Measurements from ENCODE around the gene PLA2G4C. TPM values are rescaled to one million over a fixed set of nuclear protein-coding genes. Genes with fewer than 3 reads are reported as not detected.

Gene PLA2G4C
- total RNA-seq, 4 donors from 2014 or later = 3.8 to 15.6 (median 9.7) TPM

- Histone ChIP-seq H3K27ac (no peak overlapping the region), H3K36me3 (no peaks in the 10 kb centered on the region), H3K4me3 (no peak overlapping the region), H3K4me1 (no peaks in the 10 kb centered on the region), H3K9me3 (no peaks in the 10 kb centered on the region), H3K27me3 (peaks cover 36% of the 10 kb centered on the region)
- WGBS, 2 donors (ENCODE audit: low coverage in 1 of 2) = 63 to 77% methylated on average over 7 of the region's 7 CpGs
- no peak for TF ChIP-seq CTCF (IDR thresholded peaks at IDR 0.05)
- TF ChIP-seq POLR2A (IDR thresholded peaks at IDR 0.05) = no peak
- TF ChIP-seq POLR2AphosphoS5 (IDR thresholded peaks at IDR 0.05) = no peak
- TF ChIP-seq EP300 (IDR thresholded peaks at IDR 0.05) = no peak
- ATAC-seq = no peak
Measured at GRCh38 chr19:48029431-48029830, 81.2 kb downstream of the PLA2G4C start.

- Histone ChIP-seq H3K9me3 (no peaks in the 10 kb centered on the region), H3K4me1 (no peaks in the 10 kb centered on the region), H3K27ac (no peak overlapping the region), H3K27me3 (peaks cover 42% of the 10 kb centered on the region), H3K36me3 (no peaks in the 10 kb centered on the region), H3K4me3 (no peak overlapping the region)
- no peak for TF ChIP-seq POLR2A (IDR thresholded peaks at IDR 0.05)
- no peak for TF ChIP-seq EP300 (IDR thresholded peaks at IDR 0.05)
- no peak for TF ChIP-seq POLR2AphosphoS5 (IDR thresholded peaks at IDR 0.05)
- TF ChIP-seq CTCF (IDR thresholded peaks at IDR 0.05) = no peak
- ATAC-seq = no peak
- 74 to 100% methylated on average over 1 to 3 of the region's 3 CpGs for WGBS, 2 donors (ENCODE audit: low coverage in 1 of 2)
Measured at GRCh38 chr19:48025480-48025879, 85.1 kb downstream of the PLA2G4C start.

- Histone ChIP-seq H3K27me3 (peaks cover 43% of the 10 kb centered on the region), H3K27ac (no peak overlapping the region), H3K4me1 (no peaks in the 10 kb centered on the region), H3K4me3 (no peak overlapping the region), H3K36me3 (no peaks in the 10 kb centered on the region), H3K9me3 (no peaks in the 10 kb centered on the region)
- ATAC-seq = no peak
- WGBS, 2 donors (ENCODE audit: low coverage in 1 of 2) = 76 to 93% methylated on average over 3 of the region's 3 CpGs
- TF ChIP-seq CTCF (IDR thresholded peaks at IDR 0.05) (no peak), EP300 (IDR thresholded peaks at IDR 0.05) (no peak), POLR2AphosphoS5 (IDR thresholded peaks at IDR 0.05) (no peak), POLR2A (IDR thresholded peaks at IDR 0.05) (no peak)
Measured at GRCh38 chr19:48023518-48023917, 87.1 kb downstream of the PLA2G4C start.

DNA sequence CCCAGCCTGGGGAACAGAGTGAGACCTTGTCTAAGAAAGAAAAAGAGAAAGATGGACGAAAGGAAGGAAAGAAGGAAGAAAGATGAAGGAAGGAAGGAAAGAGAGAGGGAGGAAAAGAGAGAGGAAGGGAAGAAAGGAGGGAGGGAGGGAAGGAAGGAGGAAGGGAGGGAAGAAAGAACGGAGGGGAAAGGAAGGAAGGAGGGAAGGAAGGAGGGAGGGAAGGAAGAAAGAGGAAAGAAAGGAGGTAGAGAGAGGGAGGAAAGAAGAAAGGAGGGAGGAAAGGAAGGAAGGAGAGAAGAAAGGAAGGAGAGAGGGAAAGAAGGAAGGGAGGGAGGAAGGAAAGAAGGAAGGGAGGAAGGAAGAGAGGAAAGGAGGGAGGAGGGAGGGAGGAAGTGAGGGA, 87.6 kb downstream of the PLA2G4C start:
- no peak for ATAC-seq
- Histone ChIP-seq H3K4me3 (no peak overlapping the region), H3K9me3 (no peaks in the 10 kb centered on the region), H3K27ac (no peak overlapping the region), H3K36me3 (no peaks in the 10 kb centered on the region), H3K27me3 (peaks cover 43% of the 10 kb centered on the region), H3K4me1 (no peaks in the 10 kb centered on the region)
- WGBS, 2 donors (ENCODE audit: low coverage in 1 of 2) = 56 to 61% methylated on average over 2 of the region's 2 CpGs
- TF ChIP-seq POLR2AphosphoS5 (IDR thresholded peaks at IDR 0.05) (no peak), EP300 (IDR thresholded peaks at IDR 0.05) (no peak), CTCF (IDR thresholded peaks at IDR 0.05) (no peak), POLR2A (IDR thresholded peaks at IDR 0.05) (no peak)

GRCh38 chr19:48020686-48021085, 89.9 kb downstream of the PLA2G4C start:
- ATAC-seq = no peak
- Histone ChIP-seq H3K4me3 (no peak overlapping the region), H3K9me3 (no peaks in the 10 kb centered on the region), H3K4me1 (no peaks in the 10 kb centered on the region), H3K36me3 (no peaks in the 10 kb centered on the region), H3K27ac (no peak overlapping the region), H3K27me3 (peaks cover 45% of the 10 kb centered on the region)
- TF ChIP-seq POLR2A (IDR thresholded peaks at IDR 0.05) (no peak), POLR2AphosphoS5 (IDR thresholded peaks at IDR 0.05) (no peak), CTCF (IDR thresholded peaks at IDR 0.05) (no peak), EP300 (IDR thresholded peaks at IDR 0.05) (no peak)
- 90% methylated on average over 2 of the region's 3 CpGs; no CpG with 5 or more reads in 1 of the 2 donors for WGBS, 2 donors (ENCODE audit: low coverage in 1 of 2)

Measured in gastroesophageal sphincter (tissue), 4 donors.